Measurements from ENCODE around the gene TSSC4.
A peak's percentile ranks its signal among the peaks of the same experiment; 100 is the strongest.

TSSC4 gene

GRCh38 chr11:2398664-2399355 is 1.7 kb upstream of the TSSC4 start:
- peak overlapping the region; percentile 59 for H3K4me3 ChIP-seq (ENCODE audit: low read depth, low read length)
- TF ChIP-seq CTCF (IDR thresholded peaks at IDR 0.05; ENCODE audit: low read depth, low read length): no peak

GRCh38 chr11:2399488-2400068 is 972 bp upstream of the TSSC4 start:
- peak overlapping the region; percentile 59 for H3K4me3 ChIP-seq (ENCODE audit: low read depth, low read length)
- no peak for TF ChIP-seq CTCF (IDR thresholded peaks at IDR 0.05; ENCODE audit: low read depth, low read length)

GRCh38 chr11:2400762-2401435 is 349 bp downstream of the TSSC4 start:
- peak overlapping the region; percentile 100 for H3K4me3 ChIP-seq (ENCODE audit: low read depth, low read length)
- no peak for TF ChIP-seq CTCF (IDR thresholded peaks at IDR 0.05; ENCODE audit: low read depth, low read length)

- no peak for TF ChIP-seq CTCF (IDR thresholded peaks at IDR 0.05; ENCODE audit: low read depth, low read length)
- H3K4me3 ChIP-seq (ENCODE audit: low read depth, low read length): peak overlapping the region; percentile 100
These were observed 960 bp downstream of the TSSC4 start for GRCh38 chr11:2401436-2401984.

- TF ChIP-seq CTCF (IDR thresholded peaks at IDR 0.05; ENCODE audit: low read depth, low read length): no peak
- H3K4me3 ChIP-seq (ENCODE audit: low read depth, low read length): peak overlapping the region; percentile 100
These were observed 1.6 kb downstream of the TSSC4 start for GRCh38 chr11:2402106-2402505.

- no peak overlapping the region for H3K4me3 ChIP-seq (ENCODE audit: low read depth, low read length)
- no peak for TF ChIP-seq CTCF (IDR thresholded peaks at IDR 0.05; ENCODE audit: low read depth, low read length)
These were observed 2.5 kb downstream of the TSSC4 start for GRCh38 chr11:2402890-2403645.

All from WI38 (cell line).